ENCODE measurements around the gene BPIFB3.

The BPIFB3 gene

GRCh38 chr20:33032555-33032954 lies 21.1 kb upstream of the BPIFB3 start:
- peaks cover 2% of the 10 kb centered on the region for H3K4me1 ChIP-seq (ENCODE audit: insufficient read depth, insufficient read length)
- no peak overlapping the region for H3K4me3 ChIP-seq (ENCODE audit: insufficient read length, low read depth)
- no peak for DNase-seq (ENCODE audit: low read depth, low spot score)
- TF ChIP-seq ZNF274 (IDR thresholded peaks at IDR 0.05; ENCODE audit: low read depth, low read length) (no peak), SUZ12 (IDR thresholded peaks at IDR 0.05; ENCODE audit: extremely low read depth, insufficient read depth, insufficient read length) (no peak), YY1 (IDR thresholded peaks at IDR 0.05; ENCODE audit: insufficient read depth, insufficient read length) (no peak)
- H3K27me3 ChIP-seq (ENCODE audit: insufficient read depth, insufficient read length) = no peaks in the 10 kb centered on the region
- H3K9ac ChIP-seq (ENCODE audit: insufficient read length, low read depth) = no peak overlapping the region
- H3K9me3 ChIP-seq (ENCODE audit: insufficient read depth, low read length) = no peaks in the 10 kb centered on the region
- no peaks in the 10 kb centered on the region for H3K36me3 ChIP-seq (ENCODE audit: insufficient read depth, insufficient read length, low read length)

GRCh38 chr20:33033381-33033780 lies 20.3 kb upstream of the BPIFB3 start:
- peaks cover 2% of the 10 kb centered on the region for H3K4me1 ChIP-seq (ENCODE audit: insufficient read depth, insufficient read length)
- H3K4me3 ChIP-seq (ENCODE audit: insufficient read length, low read depth) = no peak overlapping the region
- no peaks in the 10 kb centered on the region for H3K27me3 ChIP-seq (ENCODE audit: insufficient read depth, insufficient read length)
- H3K9ac ChIP-seq (ENCODE audit: insufficient read length, low read depth) = no peak overlapping the region
- TF ChIP-seq SUZ12 (IDR thresholded peaks at IDR 0.05; ENCODE audit: extremely low read depth, insufficient read depth, insufficient read length) (no peak), YY1 (IDR thresholded peaks at IDR 0.05; ENCODE audit: insufficient read depth, insufficient read length) (no peak), ZNF274 (IDR thresholded peaks at IDR 0.05; ENCODE audit: low read depth, low read length) (no peak)
- no peaks in the 10 kb centered on the region for H3K36me3 ChIP-seq (ENCODE audit: insufficient read depth, insufficient read length, low read length)
- no peaks in the 10 kb centered on the region for H3K9me3 ChIP-seq (ENCODE audit: insufficient read depth, low read length)
- no peak for DNase-seq (ENCODE audit: low read depth, low spot score)

- H3K4me3 ChIP-seq (ENCODE audit: insufficient read length, low read depth) = no peak overlapping the region
- no peaks in the 10 kb centered on the region for H3K9me3 ChIP-seq (ENCODE audit: insufficient read depth, low read length)
- no peaks in the 10 kb centered on the region for H3K36me3 ChIP-seq (ENCODE audit: insufficient read depth, insufficient read length, low read length)
- no peak for TF ChIP-seq SUZ12 (IDR thresholded peaks at IDR 0.05; ENCODE audit: extremely low read depth, insufficient read depth, insufficient read length)
- no peak overlapping the region for H3K9ac ChIP-seq (ENCODE audit: insufficient read length, low read depth)
- no peak for DNase-seq (ENCODE audit: low read depth, low spot score)
- no peaks in the 10 kb centered on the region for H3K27me3 ChIP-seq (ENCODE audit: insufficient read depth, insufficient read length)
- H3K4me1 ChIP-seq (ENCODE audit: insufficient read depth, insufficient read length) = peaks cover 2% of the 10 kb centered on the region
Measured at GRCh38 chr20:33034115-33034514, 19.6 kb upstream of the BPIFB3 start.

DNA sequence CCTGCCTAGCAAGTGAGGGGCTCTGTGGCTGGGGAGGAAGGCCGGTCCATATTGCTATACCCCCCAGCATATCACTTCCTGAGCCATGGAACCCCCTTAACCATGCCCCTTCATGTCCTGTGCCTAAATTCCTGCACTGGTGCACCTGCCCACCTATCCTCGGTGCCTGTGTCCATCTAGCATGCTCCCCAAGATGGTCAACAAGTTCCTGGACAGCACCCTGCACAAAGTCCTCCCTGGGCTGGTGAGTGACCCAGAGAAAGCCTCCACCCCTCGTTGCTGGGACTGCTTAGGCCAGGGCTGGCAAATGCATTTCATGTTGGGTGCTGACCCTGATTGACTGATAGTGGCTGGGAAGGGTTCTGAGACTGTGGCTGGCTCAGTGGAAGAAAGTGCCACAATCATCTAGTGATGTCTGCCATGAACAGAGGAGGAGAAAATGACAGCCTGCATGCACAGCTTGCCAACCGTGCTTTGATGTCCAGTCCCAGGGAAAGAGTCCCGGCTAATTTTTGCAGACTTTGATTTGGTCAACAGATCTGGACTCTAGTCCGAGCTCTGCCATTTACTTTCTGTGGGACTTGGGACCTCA lies 18.7 kb upstream of the BPIFB3 start:
- no peak overlapping the region for H3K9ac ChIP-seq (ENCODE audit: insufficient read length, low read depth)
- no peak for TF ChIP-seq SUZ12 (IDR thresholded peaks at IDR 0.05; ENCODE audit: extremely low read depth, insufficient read depth, insufficient read length)
- no peak for TF ChIP-seq ZNF274 (IDR thresholded peaks at IDR 0.05; ENCODE audit: low read depth, low read length)
- TF ChIP-seq YY1 (IDR thresholded peaks at IDR 0.05; ENCODE audit: insufficient read depth, insufficient read length) = no peak
- no peaks in the 10 kb centered on the region for H3K27me3 ChIP-seq (ENCODE audit: insufficient read depth, insufficient read length)

DNA sequence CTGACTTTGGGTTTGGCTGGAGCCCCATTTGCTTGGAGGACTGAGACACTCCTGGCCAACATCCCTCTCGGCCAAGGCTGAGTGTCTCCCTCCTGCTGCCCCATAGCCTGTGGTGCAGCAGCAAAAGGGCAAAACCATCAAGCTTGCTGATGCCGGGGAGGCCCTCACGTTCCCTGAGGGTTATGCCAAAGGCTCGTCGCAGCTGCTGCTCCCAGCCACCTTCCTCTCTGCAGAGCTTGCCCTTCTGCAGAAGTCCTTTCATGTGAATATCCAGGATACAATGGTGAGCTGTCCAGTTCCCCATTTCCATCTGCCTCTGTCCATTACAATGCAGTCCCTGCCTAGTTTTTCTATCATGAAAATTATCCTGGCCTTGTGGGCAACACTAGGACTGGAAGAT lies 16.2 kb upstream of the BPIFB3 start:
- no peak overlapping the region for H3K9ac ChIP-seq (ENCODE audit: insufficient read length, low read depth)

More for the DNA sequence above, 18.7 kb upstream of the BPIFB3 start:
- no peaks in the 10 kb centered on the region for H3K36me3 ChIP-seq (ENCODE audit: insufficient read depth, insufficient read length, low read length)
- no peak for DNase-seq (ENCODE audit: low read depth, low spot score)
- H3K9me3 ChIP-seq (ENCODE audit: insufficient read depth, low read length) = no peaks in the 10 kb centered on the region
- peaks cover 2% of the 10 kb centered on the region for H3K4me1 ChIP-seq (ENCODE audit: insufficient read depth, insufficient read length)
- no peak overlapping the region for H3K4me3 ChIP-seq (ENCODE audit: insufficient read length, low read depth)

DNA sequence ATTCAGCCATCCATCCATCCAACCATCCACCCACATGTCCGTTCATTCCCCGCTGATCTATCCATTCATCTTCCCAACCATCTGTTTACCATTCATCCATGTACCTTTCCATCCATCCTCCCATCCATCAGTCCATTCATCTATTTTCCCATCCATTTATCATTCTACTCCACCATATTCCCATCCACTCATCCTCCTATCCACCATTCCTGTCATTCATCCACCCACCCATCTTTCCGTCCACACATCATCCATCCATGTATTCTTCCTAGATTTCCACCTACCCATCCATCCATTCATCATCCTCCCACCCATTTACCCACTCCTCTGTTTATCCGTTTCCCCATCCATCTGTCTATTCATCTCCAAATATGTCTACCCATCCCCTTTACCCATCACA lies 15.5 kb upstream of the BPIFB3 start:
- no peaks in the 10 kb centered on the region for H3K27me3 ChIP-seq (ENCODE audit: insufficient read depth, insufficient read length)
- no peaks in the 10 kb centered on the region for H3K4me1 ChIP-seq (ENCODE audit: insufficient read depth, insufficient read length)
- no peaks in the 10 kb centered on the region for H3K9me3 ChIP-seq (ENCODE audit: insufficient read depth, low read length)
- TF ChIP-seq ZNF274 (IDR thresholded peaks at IDR 0.05; ENCODE audit: low read depth, low read length) (no peak), YY1 (IDR thresholded peaks at IDR 0.05; ENCODE audit: insufficient read depth, insufficient read length) (no peak), SUZ12 (IDR thresholded peaks at IDR 0.05; ENCODE audit: extremely low read depth, insufficient read depth, insufficient read length) (no peak)
- no peak overlapping the region for H3K9ac ChIP-seq (ENCODE audit: insufficient read length, low read depth)
- no peak for DNase-seq (ENCODE audit: low read depth, low spot score)
- no peaks in the 10 kb centered on the region for H3K36me3 ChIP-seq (ENCODE audit: insufficient read depth, insufficient read length, low read length)
- H3K4me3 ChIP-seq (ENCODE audit: insufficient read length, low read depth) = no peak overlapping the region

More for the DNA sequence above, 16.2 kb upstream of the BPIFB3 start:
- Histone ChIP-seq H3K4me3 (ENCODE audit: insufficient read length, low read depth) (no peak overlapping the region), H3K4me1 (ENCODE audit: insufficient read depth, insufficient read length) (no peaks in the 10 kb centered on the region), H3K27me3 (ENCODE audit: insufficient read depth, insufficient read length) (no peaks in the 10 kb centered on the region), H3K36me3 (ENCODE audit: insufficient read depth, insufficient read length, low read length) (no peaks in the 10 kb centered on the region), H3K9me3 (ENCODE audit: insufficient read depth, low read length) (no peaks in the 10 kb centered on the region)
- TF ChIP-seq ZNF274 (IDR thresholded peaks at IDR 0.05; ENCODE audit: low read depth, low read length) (no peak), YY1 (IDR thresholded peaks at IDR 0.05; ENCODE audit: insufficient read depth, insufficient read length) (no peak), SUZ12 (IDR thresholded peaks at IDR 0.05; ENCODE audit: extremely low read depth, insufficient read depth, insufficient read length) (no peak)
- no peak for DNase-seq (ENCODE audit: low read depth, low spot score)

- Histone ChIP-seq H3K9ac (ENCODE audit: insufficient read length, low read depth) (no peak overlapping the region), H3K4me3 (ENCODE audit: insufficient read length, low read depth) (no peak overlapping the region), H3K27me3 (ENCODE audit: insufficient read depth, insufficient read length) (no peaks in the 10 kb centered on the region), H3K9me3 (ENCODE audit: insufficient read depth, low read length) (peaks cover 25% of the 10 kb centered on the region; the same call in 1 of the 2 replicates), H3K4me1 (ENCODE audit: insufficient read depth, insufficient read length) (no peaks in the 10 kb centered on the region), H3K36me3 (ENCODE audit: insufficient read depth, insufficient read length, low read length) (no peaks in the 10 kb centered on the region)
- TF ChIP-seq YY1 (IDR thresholded peaks at IDR 0.05; ENCODE audit: insufficient read depth, insufficient read length) = no peak
- TF ChIP-seq ZNF274 (IDR thresholded peaks at IDR 0.05; ENCODE audit: low read depth, low read length) = no peak
- no peak for TF ChIP-seq SUZ12 (IDR thresholded peaks at IDR 0.05; ENCODE audit: extremely low read depth, insufficient read depth, insufficient read length)
- no peak for DNase-seq (ENCODE audit: low read depth, low spot score)
Measured at GRCh38 chr20:33042430-33042829, 11.3 kb upstream of the BPIFB3 start.

All from NT2/D1 (cell line).